NCI-H524 (cell line): ENCODE data around the gene HNRNPAB.
A peak's percentile ranks its signal among the peaks of the same experiment; 100 is the strongest.

Experiments
- DNase-seq, 2 experiments: peaks; one replicate each; lab custom pipeline; 2025; lab: John Stamatoyannopoulos, UW

The HNRNPAB gene

GRCh38 chr5:178196986-178197385, 7.3 kb upstream of the HNRNPAB start:
- DNase-seq = no peak

GRCh38 chr5:178198151-178198550, 6.2 kb upstream of the HNRNPAB start:
- peak in 1 of 2 experiments; percentile 20 for DNase-seq

GRCh38 chr5:178198706-178199105, 5.6 kb upstream of the HNRNPAB start:
- DNase-seq = no peak

- no peak for DNase-seq
These were observed 4.5 kb upstream of the HNRNPAB start for GRCh38 chr5:178199581-178200434.

- no peak for DNase-seq
These were observed 3.0 kb upstream of the HNRNPAB start for GRCh38 chr5:178201221-178201926.

- DNase-seq = no peak
These were observed 2.5 kb upstream of the HNRNPAB start for GRCh38 chr5:178201927-178202235.

- DNase-seq = no peak
These were observed 1.8 kb upstream of the HNRNPAB start for GRCh38 chr5:178202541-178202940.

GRCh38 chr5:178203670-178204181, 607 bp upstream of the HNRNPAB start:
- DNase-seq = peak in 1 of 2 experiments; percentile 47

- peak; percentile 17 to 48 for DNase-seq
These were observed 809 bp downstream of the HNRNPAB start for GRCh38 chr5:178204935-178205748.

- no peak for DNase-seq
These were observed 1.4 kb downstream of the HNRNPAB start for GRCh38 chr5:178205749-178206047.

- no peak for DNase-seq
These were observed 2.1 kb downstream of the HNRNPAB start for GRCh38 chr5:178206166-178207101.

- DNase-seq = no peak
These were observed 3.0 kb downstream of the HNRNPAB start for GRCh38 chr5:178207183-178207916.

GRCh38 chr5:178207917-178208280, 3.6 kb downstream of the HNRNPAB start:
- DNase-seq = no peak

GRCh38 chr5:178208540-178209227, 4.4 kb downstream of the HNRNPAB start:
- peak in 1 of 2 experiments; percentile 31 for DNase-seq

- DNase-seq = no peak
These were observed 5.2 kb downstream of the HNRNPAB start for GRCh38 chr5:178209334-178210072.

GRCh38 chr5:178210073-178210535, 5.8 kb downstream of the HNRNPAB start:
- DNase-seq = no peak

GRCh38 chr5:178210686-178211085, 6.4 kb downstream of the HNRNPAB start:
- DNase-seq = no peak

- no peak for DNase-seq
These were observed 7.0 kb downstream of the HNRNPAB start for GRCh38 chr5:178211095-178212048.
